Transverse colon (tissue), 4 donors: ENCODE measurements around the gene TGFBR2. TPM values are rescaled to one million over a fixed set of nuclear protein-coding genes. Genes with fewer than 3 reads are reported as not detected.

Experiments
- DNase-seq: peaks from one replicate; pipeline ENCODE4 v3.0.0-alpha.2; 2019
- H3K27ac ChIP-seq, 4 donors: fragments of 200-600 bp; sonication (generic); 2 replicates each; pipeline ENCODE4 v1.5.1; 2016 to 2018; ENCODE audit warnings: inconsistent platforms in 4 of 4
- H3K27me3 ChIP-seq: fragments of 200-600 bp; sonication (generic); 2 replicates; pipeline ENCODE4 v1.5.1; 2017; ENCODE audit warnings: inconsistent platforms
- H3K36me3 ChIP-seq, 4 donors: fragments of 200-600 bp; sonication (generic); 2 replicates each; pipeline ENCODE4 v1.5.1; 2017 to 2019; ENCODE audit warnings: inconsistent platforms in 4 of 4
- H3K4me1 ChIP-seq, 4 donors: fragments of 200-600 bp; sonication (generic); 2 replicates each; pipeline ENCODE4 v1.5.1; 2017 to 2020; ENCODE audit warnings: inconsistent platforms in 4 of 4
- H3K4me3 ChIP-seq, 4 donors: fragments of 200-600 bp; sonication (generic); 1 replicate in 1 of 4; 2 replicates in 3 of 4; pipeline versions ENCODE4 v1.5.1 to v1.6.1; 2017 to 2019; ENCODE audit warnings: inconsistent platforms in 4 of 4
- H3K9me3 ChIP-seq, 2 donors: fragments of 200-600 bp; sonication (generic); 2 replicates each; pipeline ENCODE4 v1.5.1; 2017 to 2019; ENCODE audit warnings: inconsistent platforms in 2 of 2
- CTCF ChIP-seq, 5 experiments: fragments of 200-600 bp in 3 of 5; fragments of 450-650 bp in 2 of 5; sonication (generic) in 3 of 5; IDR thresholded peaks; 1 replicate in 2 of 5; 2 replicates in 3 of 5; pipeline ENCODE4 v1.5.1; 2016 to 2017; ENCODE audit warnings: antibody characterized with exemption in 5 of 5, inconsistent platforms in 3 of 5, mild to moderate bottlenecking in 2 of 5, moderate library complexity in 1 of 5
- EP300 ChIP-seq: sonication (generic); formaldehyde crosslinking; IDR thresholded peaks from one replicate; pipeline ENCODE4 v1.6.1; 2017; ENCODE audit warnings: antibody characterized with exemption, low read depth
- POLR2A ChIP-seq: fragments of 450-650 bp; IDR thresholded peaks from one replicate; pipeline ENCODE4 v1.6.1; 2016; ENCODE audit warnings: antibody characterized with exemption, mild to moderate bottlenecking, moderate library complexity
- POLR2AphosphoS5 ChIP-seq, 3 donors: sonication (generic); formaldehyde crosslinking; IDR thresholded peaks; one replicate each; pipeline ENCODE4 v1.6.1; 2016; ENCODE audit warnings: antibody characterized with exemption in 3 of 3
- WGBS, 2 donors: methylation state at CpG; one replicate each; pipeline ENCODE4 v1.1.5; 2018; ENCODE audit warnings: low coverage in 1 of 2; 5-methylcytosine and 5-hydroxymethylcytosine counted together
- in situ Hi-C, 4 donors: fragments of 200-750 bp; cut with MboI; loops; one replicate each; pipeline versions ENCODE4 v1.15.0 to v1.15.1; 2017; ENCODE audit warnings: low sequenced_read_pairs in 3 of 4, low pct_ligation_motif_present in 1 of 4, low pct_unique_long_range_greater_than_20kb in 1 of 4
- intact Hi-C: fragments of 100-400 bp; cut with DNase I; formaldehyde crosslinking; loops from one replicate; pipeline ENCODE4 v1.15.1; 2023; ENCODE audit warnings: low total_unique reads
- total RNA-seq, 4 donors: library from RNA; depleted of rRNA; stranded (reverse); fragments of >200 nt; gene quantifications; one replicate each; pipeline ENCODE4 v1.1.0, GENCODE V29; 2016

Gene TGFBR2
- total RNA-seq, 4 donors from 2014 or later: 63.2 to 179 (median 98.5) TPM

DNA sequence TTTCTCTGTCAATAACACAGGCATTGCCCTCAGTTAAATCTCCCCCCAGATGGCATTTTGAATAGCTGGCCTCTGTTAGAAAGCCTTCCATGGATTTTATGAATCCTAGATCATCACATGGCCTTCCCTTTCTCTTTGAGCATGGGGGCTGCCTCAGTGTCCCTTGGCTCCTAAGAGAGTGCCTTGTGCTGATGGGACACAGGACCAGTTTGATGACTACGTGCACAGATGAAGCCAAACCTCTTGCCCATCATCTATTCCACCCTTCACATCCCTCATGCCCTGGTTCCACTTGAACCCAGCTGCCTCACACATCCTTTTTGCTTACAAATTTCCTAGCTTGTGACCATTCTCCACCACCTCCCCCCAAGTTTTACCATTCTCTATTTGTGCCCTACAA is 12.9 kb downstream of the TGFBR2 start:
- H3K4me1 ChIP-seq: peaks cover 6 to 95% (median 36%) of the 10 kb centered on the region in 4 donors
- no peak overlapping the region for H3K4me3 ChIP-seq
- intact Hi-C loops: loop anchor here (10.0 kb wide), 1 partner anchor 65 kb away; no protein-coding TSS in a partner anchor
- H3K36me3 ChIP-seq: no peaks in the 10 kb centered on the region
- no peaks in the 10 kb centered on the region for H3K27me3 ChIP-seq
- H3K27ac ChIP-seq: peak overlapping the region in 2 of 4 donors; percentile 18 to 36
- in situ Hi-C loops: no loop called here
- no peaks in the 10 kb centered on the region for H3K9me3 ChIP-seq
- DNase-seq: no peak
- no peak for TF ChIP-seq CTCF (IDR thresholded peaks at IDR 0.05)
- no peak for TF ChIP-seq EP300
- no peak for TF ChIP-seq POLR2A
- TF ChIP-seq POLR2AphosphoS5 (IDR thresholded peaks at IDR 0.05): no peak
- WGBS, 2 donors: 82 to 100% methylated on average over 1 of the region's 1 CpG

- Histone ChIP-seq H3K4me1 (peaks cover 6 to 94% (median 32%) of the 10 kb centered on the region in 4 donors), H3K27me3 (no peaks in the 10 kb centered on the region), H3K9me3 (no peaks in the 10 kb centered on the region), H3K36me3 (no peaks in the 10 kb centered on the region), H3K27ac (peak overlapping the region; percentile 14 to 21 (median 18)), H3K4me3 (no peak overlapping the region)
- WGBS, 2 donors: 48 to 63% methylated on average over 3 to 4 of the region's 4 CpGs
- intact Hi-C loops: no loop called here
- in situ Hi-C loops: loop anchor here in 1 of 4 donors (10.0 kb wide), 1 partner anchor 54 kb away; no protein-coding TSS in a partner anchor
- TF ChIP-seq EP300 (no peak), CTCF (IDR thresholded peaks at IDR 0.05) (no peak), POLR2A (no peak), POLR2AphosphoS5 (IDR thresholded peaks at IDR 0.05) (no peak)
- no peak for DNase-seq
Measured at GRCh38 chr3:30620402-30621360, 14.3 kb downstream of the TGFBR2 start.

DNA sequence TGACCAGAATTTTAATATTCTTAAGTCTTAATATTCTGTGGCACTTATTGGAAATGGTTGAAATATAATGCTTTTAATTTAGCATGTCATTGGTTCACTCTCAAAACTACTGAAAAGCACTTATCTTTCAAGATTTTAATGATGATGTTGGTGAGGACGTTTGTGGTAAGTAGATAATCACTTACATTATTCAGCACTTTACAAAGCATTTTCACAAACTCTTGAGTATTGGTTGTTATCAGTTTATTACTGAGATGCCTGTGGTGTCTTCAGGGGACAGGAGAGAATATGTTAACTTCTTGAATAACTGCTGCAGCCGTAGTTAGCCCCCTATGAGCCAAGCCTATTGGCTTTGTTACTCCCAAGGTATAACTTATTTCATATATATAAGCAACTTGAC is 15.2 kb downstream of the TGFBR2 start:
- no peaks in the 10 kb centered on the region for H3K36me3 ChIP-seq
- TF ChIP-seq POLR2A (no peak), EP300 (no peak), POLR2AphosphoS5 (IDR thresholded peaks at IDR 0.05) (no peak), CTCF (IDR thresholded peaks at IDR 0.05) (no peak)
- intact Hi-C loops (no loop called here), in situ Hi-C loops (loop anchor here in 1 of 4 donors (10.0 kb wide), 1 partner anchor 53 kb away; no protein-coding TSS in a partner anchor)
- H3K27ac ChIP-seq: peak overlapping the region in 2 of 4 donors; percentile 21 to 27
- no peak for DNase-seq
- H3K4me1 ChIP-seq: peaks cover 12 to 94% (median 35%) of the 10 kb centered on the region in 4 donors
- H3K9me3 ChIP-seq: no peaks in the 10 kb centered on the region
- 50 to 69% methylated on average over 1 to 2 of the region's 2 CpGs for WGBS, 2 donors
- no peak overlapping the region for H3K4me3 ChIP-seq
- no peaks in the 10 kb centered on the region for H3K27me3 ChIP-seq

DNA sequence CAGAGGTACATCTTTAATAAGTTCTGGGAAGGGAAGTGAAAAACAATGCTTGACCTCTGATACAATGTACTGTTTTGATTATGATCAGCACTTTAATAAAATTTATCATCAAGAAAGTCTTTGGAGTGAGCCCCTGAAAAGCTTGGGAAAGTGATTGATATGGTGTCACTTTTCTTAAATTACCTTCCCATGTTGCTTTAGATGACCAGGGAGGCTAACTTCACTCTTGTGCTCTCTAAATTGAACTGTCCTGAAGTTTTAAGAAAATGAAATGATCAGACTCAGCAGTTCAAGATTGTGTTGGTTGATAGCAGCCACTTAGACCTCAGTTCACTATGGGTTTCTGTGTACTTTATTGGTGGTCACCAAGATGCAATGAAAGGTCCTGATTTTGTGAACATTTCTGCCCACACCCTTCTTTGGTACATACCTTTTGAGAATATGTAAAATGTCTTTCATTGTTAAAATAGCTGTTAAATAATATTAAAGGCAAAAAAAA is 15.7 kb downstream of the TGFBR2 start:
- no peaks in the 10 kb centered on the region for H3K27me3 ChIP-seq
- in situ Hi-C loops: loop anchor here in 1 of 4 donors (10.0 kb wide), 1 partner anchor 53 kb away; no protein-coding TSS in a partner anchor
- DNase-seq: no peak
- intact Hi-C loops: no loop called here
- peak overlapping the region; percentile 6 to 39 (median 32) for H3K27ac ChIP-seq
- TF ChIP-seq POLR2AphosphoS5 (IDR thresholded peaks at IDR 0.05) (no peak), CTCF (IDR thresholded peaks at IDR 0.05) (no peak)
- H3K36me3 ChIP-seq: no peaks in the 10 kb centered on the region
- no peak overlapping the region for H3K4me3 ChIP-seq
- H3K4me1 ChIP-seq: peaks cover 17 to 94% (median 40%) of the 10 kb centered on the region in 4 donors
- H3K9me3 ChIP-seq: no peaks in the 10 kb centered on the region
